Skeletal muscle tissue (tissue), 4 donors: Measurements from ENCODE around the gene KCNK5. TPM values are rescaled to one million over a fixed set of nuclear protein-coding genes. Genes with fewer than 3 reads are reported as not detected.

Experiments used
- H3K27ac ChIP-seq: one replicate; pipeline ENCODE4 v1.7.0; 2013; ENCODE audit warnings: mild to moderate bottlenecking, low read depth, low read length, inconsistent platforms
- H3K27me3 ChIP-seq, 3 donors: one replicate each; pipeline ENCODE4 v1.7.0; 2013; ENCODE audit warnings: low read length in 3 of 3; ENCODE audit not compliant: control insufficient read depth in 3 of 3, insufficient read depth in 3 of 3
- H3K36me3 ChIP-seq, 3 donors: one replicate each; pipeline ENCODE4 v1.7.0; 2013; ENCODE audit warnings: low read length in 3 of 3; ENCODE audit not compliant: control insufficient read depth in 3 of 3, insufficient read depth in 3 of 3
- H3K4me1 ChIP-seq, 3 donors: one replicate each; pipeline ENCODE4 v1.7.0; 2013; ENCODE audit warnings: low read length in 3 of 3, mild to moderate bottlenecking in 3 of 3; ENCODE audit not compliant: control insufficient read depth in 3 of 3, insufficient read depth in 3 of 3
- H3K4me3 ChIP-seq, 3 donors: one replicate each; pipeline ENCODE4 v1.7.0; 2013; ENCODE audit warnings: low read length in 3 of 3
- H3K9ac ChIP-seq, 3 donors: one replicate each; pipeline ENCODE4 v1.7.0; 2013; ENCODE audit warnings: low read length in 3 of 3, mild to moderate bottlenecking in 3 of 3, moderate library complexity in 2 of 3, low read depth in 1 of 3
- H3K9me3 ChIP-seq, 3 donors: one replicate each; pipeline ENCODE4 v1.7.0; 2013; ENCODE audit warnings: low read length in 3 of 3; ENCODE audit not compliant: control insufficient read depth in 3 of 3
- total RNA-seq: library from RNA; depleted of rRNA; stranded (reverse); fragments of >200 nt; gene quantifications from one replicate; pipeline ENCODE4 v1.2.3, GENCODE V29; 2014
- donor health status: Osteomylitis.

Gene KCNK5
- total RNA-seq, 1 donor from 2014 or later = 1.6 TPM

GRCh38 chr6:39169448-39170344 lies 59.6 kb downstream of the KCNK5 start:
- Histone ChIP-seq H3K36me3 (no peaks in the 10 kb centered on the region), H3K27ac (no peak overlapping the region), H3K4me1 (peaks cover 0 to 2% (median 0%) of the 10 kb centered on the region in 3 donors), H3K9ac (no peak overlapping the region), H3K9me3 (peaks cover 0 to 6% (median 5%) of the 10 kb centered on the region in 3 donors), H3K27me3 (peaks cover 4 to 13% (median 7%) of the 10 kb centered on the region in 3 donors), H3K4me3 (no peak overlapping the region)

GRCh38 chr6:39167866-39168625 lies 61.2 kb downstream of the KCNK5 start:
- Histone ChIP-seq H3K36me3 (no peaks in the 10 kb centered on the region), H3K27ac (no peak overlapping the region), H3K27me3 (peaks cover 4 to 13% (median 11%) of the 10 kb centered on the region in 3 donors), H3K9ac (no peak overlapping the region), H3K4me1 (peaks cover 0 to 2% (median 0%) of the 10 kb centered on the region in 3 donors), H3K9me3 (peaks cover 0 to 6% (median 5%) of the 10 kb centered on the region in 3 donors), H3K4me3 (no peak overlapping the region)

DNA sequence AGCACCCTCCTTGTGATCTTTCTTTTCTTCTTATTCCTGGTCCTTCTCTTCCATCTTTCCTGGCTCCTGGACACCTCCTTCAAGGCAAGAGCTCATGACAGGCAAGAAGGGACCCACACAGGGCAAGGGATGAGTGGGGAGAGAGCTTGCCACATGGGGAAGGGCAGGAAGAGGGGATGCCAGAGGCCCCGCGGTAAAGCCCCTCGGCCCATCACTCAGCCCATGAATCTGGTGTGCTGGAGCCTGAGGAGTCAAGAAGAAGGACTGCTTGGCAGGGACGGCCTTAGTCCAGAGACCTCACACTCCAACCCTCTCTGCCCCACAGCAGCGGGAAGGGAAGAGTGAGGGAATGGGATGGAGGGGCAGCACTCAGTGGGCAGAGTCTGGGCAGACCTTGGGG lies 62.0 kb downstream of the KCNK5 start:
- H3K9me3 ChIP-seq = peaks cover 0 to 6% (median 5%) of the 10 kb centered on the region in 3 donors
- H3K4me3 ChIP-seq = no peak overlapping the region
- H3K9ac ChIP-seq = no peak overlapping the region
- H3K4me1 ChIP-seq = peaks cover 0 to 2% (median 0%) of the 10 kb centered on the region in 3 donors
- peaks cover 4 to 13% (median 11%) of the 10 kb centered on the region in 3 donors for H3K27me3 ChIP-seq
- H3K36me3 ChIP-seq = no peaks in the 10 kb centered on the region
- H3K27ac ChIP-seq = no peak overlapping the region

- Histone ChIP-seq H3K36me3 (no peaks in the 10 kb centered on the region), H3K4me1 (peaks cover 0 to 2% (median 0%) of the 10 kb centered on the region in 3 donors), H3K9me3 (peaks cover 0 to 6% (median 3%) of the 10 kb centered on the region in 3 donors), H3K4me3 (no peak overlapping the region), H3K9ac (no peak overlapping the region), H3K27me3 (peaks cover 4 to 12% (median 8%) of the 10 kb centered on the region in 3 donors), H3K27ac (no peak overlapping the region)
Measured at GRCh38 chr6:39166912-39167290, 62.4 kb downstream of the KCNK5 start.

GRCh38 chr6:39166189-39166911 lies 62.9 kb downstream of the KCNK5 start:
- Histone ChIP-seq H3K27ac (no peak overlapping the region), H3K4me1 (peaks cover 0 to 2% (median 0%) of the 10 kb centered on the region in 3 donors), H3K9me3 (peaks cover 0 to under 1% (median 0%) of the 10 kb centered on the region in 3 donors), H3K4me3 (no peak overlapping the region), H3K36me3 (no peaks in the 10 kb centered on the region), H3K27me3 (peaks cover 4 to 7% (median 7%) of the 10 kb centered on the region in 3 donors), H3K9ac (no peak overlapping the region)

DNA sequence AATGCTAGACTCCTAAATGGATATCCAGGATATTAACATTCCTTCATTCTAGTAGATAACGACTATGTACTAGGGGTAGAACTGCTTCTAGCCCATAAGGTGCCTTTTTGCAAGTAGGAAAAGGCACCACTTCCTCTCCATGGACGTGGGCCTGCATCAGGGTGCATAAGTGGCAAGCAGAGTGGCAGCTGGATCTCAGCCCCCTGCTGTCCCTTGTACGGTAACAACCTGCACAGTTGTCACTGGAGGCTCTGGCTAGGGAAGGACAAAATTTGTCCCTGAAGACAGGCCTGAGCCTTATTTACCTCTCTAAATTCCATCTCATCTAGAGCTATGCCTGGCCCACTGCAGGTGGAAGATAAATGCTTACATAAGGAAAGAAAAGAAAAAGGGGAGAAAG lies 71.8 kb downstream of the KCNK5 start:
- no peak overlapping the region for H3K4me3 ChIP-seq
- no peaks in the 10 kb centered on the region for H3K27me3 ChIP-seq
- no peak overlapping the region for H3K9ac ChIP-seq
- H3K9me3 ChIP-seq = no peaks in the 10 kb centered on the region
- no peaks in the 10 kb centered on the region for H3K36me3 ChIP-seq
- no peaks in the 10 kb centered on the region for H3K4me1 ChIP-seq
- no peak overlapping the region for H3K27ac ChIP-seq

- Histone ChIP-seq H3K36me3 (no peaks in the 10 kb centered on the region), H3K27me3 (no peaks in the 10 kb centered on the region), H3K9ac (no peak overlapping the region), H3K4me1 (peaks cover 0 to 4% (median 2%) of the 10 kb centered on the region in 3 donors), H3K4me3 (no peak overlapping the region), H3K9me3 (no peaks in the 10 kb centered on the region), H3K27ac (no peak overlapping the region)
Measured at GRCh38 chr6:39156801-39157200, 72.5 kb downstream of the KCNK5 start.

GRCh38 chr6:39154705-39155104 lies 74.6 kb downstream of the KCNK5 start:
- H3K4me3 ChIP-seq = no peak overlapping the region
- H3K27me3 ChIP-seq = peaks cover 0 to 2% (median 0%) of the 10 kb centered on the region in 3 donors
- no peaks in the 10 kb centered on the region for H3K36me3 ChIP-seq
- no peaks in the 10 kb centered on the region for H3K9me3 ChIP-seq
- no peak overlapping the region for H3K27ac ChIP-seq
- H3K4me1 ChIP-seq = peaks cover 0 to 4% (median 2%) of the 10 kb centered on the region in 3 donors
- no peak overlapping the region for H3K9ac ChIP-seq

- H3K9ac ChIP-seq = no peak overlapping the region
- H3K9me3 ChIP-seq = no peaks in the 10 kb centered on the region
- H3K4me1 ChIP-seq = peaks cover 0 to 4% (median 2%) of the 10 kb centered on the region in 3 donors
- H3K27me3 ChIP-seq = peaks cover 0 to 2% (median 0%) of the 10 kb centered on the region in 3 donors
- H3K36me3 ChIP-seq = no peaks in the 10 kb centered on the region
- H3K4me3 ChIP-seq = no peak overlapping the region
- no peak overlapping the region for H3K27ac ChIP-seq
Measured at GRCh38 chr6:39153766-39154397, 75.4 kb downstream of the KCNK5 start.
